Activated T-cell treated with anti-CD3 and anti-CD28 coated beads for 1 hour (primary cell): ENCODE measurements around the gene CREB3L4.

Source experiments
- DNase-seq: peaks from one replicate; pipeline ENCODE4 v3.0.0-alpha.2; 2020; ENCODE audit warnings: low read depth

CREB3L4 gene

GRCh38 chr1:153967107-153967999, at the start of gene CREB3L4:
TSS of gene CREB3L4 (plus strand) at chr1:153967902. CDS start at chr1:153968526, 624 bp downstream.
- peak; percentile 73 for DNase-seq

- no peak for DNase-seq
These were observed 47.5 kb upstream of the CREB3L4 start for GRCh38 chr1:153919876-153920852.

- DNase-seq = no peak
These were observed 46.5 kb upstream of the CREB3L4 start for GRCh38 chr1:153921080-153921802.

- DNase-seq = no peak
These were observed 46.0 kb upstream of the CREB3L4 start for GRCh38 chr1:153921803-153922075.

GRCh38 chr1:153922076-153922971, 45.4 kb upstream of the CREB3L4 start:
- DNase-seq = peak; percentile 46

GRCh38 chr1:153922972-153923925, 44.5 kb upstream of the CREB3L4 start, which contains the start of gene GATAD2B:
TSS of gene GATAD2B (minus strand) at chr1:153922972. CDS start at chr1:153828347, 94,625 bp downstream.
- peak; percentile 96 for DNase-seq

GRCh38 chr1:153926405-153926804, 41.3 kb upstream of the CREB3L4 start:
- DNase-seq = no peak

GRCh38 chr1:153928245-153928644, 39.5 kb upstream of the CREB3L4 start:
- DNase-seq = no peak

- DNase-seq = no peak
These were observed 38.8 kb upstream of the CREB3L4 start for GRCh38 chr1:153928791-153929341.

- DNase-seq = no peak
These were observed 38.3 kb upstream of the CREB3L4 start for GRCh38 chr1:153929426-153929825.

- DNase-seq = no peak
These were observed 37.4 kb upstream of the CREB3L4 start for GRCh38 chr1:153929981-153930948.

- DNase-seq = no peak
These were observed 35.3 kb upstream of the CREB3L4 start for GRCh38 chr1:153932156-153933131.

- DNase-seq = no peak
These were observed 34.3 kb upstream of the CREB3L4 start for GRCh38 chr1:153933430-153933829.

GRCh38 chr1:153933955-153934354, 33.7 kb upstream of the CREB3L4 start:
- DNase-seq = no peak

GRCh38 chr1:153934746-153935145, 33.0 kb upstream of the CREB3L4 start:
- no peak for DNase-seq

GRCh38 chr1:153936011-153936802, 31.5 kb upstream of the CREB3L4 start:
- DNase-seq = no peak
